HepG2 (cell line): ENCODE results near the gene CDKN1A. TPM values are rescaled to one million over a fixed set of nuclear protein-coding genes. Genes with fewer than 3 reads are reported as not detected.

Source experiments
- CCDC6 ChIP-seq: sonication (generic); formaldehyde crosslinking; IDR thresholded peaks from 2 replicates; pipeline ENCODE4 v1.8.1; 2022; ENCODE audit warnings: mild to moderate bottlenecking, missing genetic modification reagents, moderate library complexity
- ELF1 ChIP-seq: sonication (generic); formaldehyde crosslinking; IDR thresholded peaks from 2 replicates; pipeline ENCODE4 v1.4.0; 2020; ENCODE audit warnings: missing genetic modification reagents
- HNF4G ChIP-seq, 2 experiments: sonication (generic) in 1 of 2; formaldehyde crosslinking in 1 of 2; IDR thresholded peaks; 2 replicates each; pipeline versions ENCODE4 v1.4.0 to v1.6.1; 2011 to 2020; ENCODE audit warnings: borderline replicate concordance in 2 of 2, low read depth in 2 of 2, mild to moderate bottlenecking in 2 of 2, low read length in 1 of 2, missing genetic modification reagents in 1 of 2, moderate library complexity in 1 of 2
- HOXA3 ChIP-seq: sonication (generic); formaldehyde crosslinking; IDR thresholded peaks from 2 replicates; pipeline ENCODE4 v1.5.0; 2020; ENCODE audit warnings: missing genetic modification reagents
- JARID2 ChIP-seq: sonication (generic); formaldehyde crosslinking; IDR thresholded peaks from 2 replicates; pipeline ENCODE4 v1.8.1; 2023; ENCODE audit warnings: missing genetic modification reagents, inconsistent platforms; ENCODE audit not compliant: insufficient replicate concordance
- JDP2 ChIP-seq: sonication (generic); formaldehyde crosslinking; IDR thresholded peaks from 2 replicates; pipeline ENCODE4 v1.8.1; 2022; ENCODE audit warnings: missing genetic modification reagents, borderline replicate concordance
- KLF13 ChIP-seq: sonication (generic); formaldehyde crosslinking; IDR thresholded peaks from 2 replicates; pipeline ENCODE4 v1.4.0; 2020; ENCODE audit warnings: mild to moderate bottlenecking, missing genetic modification reagents
- MEF2D ChIP-seq: sonication (generic); formaldehyde crosslinking; IDR thresholded peaks from 2 replicates; pipeline ENCODE4 v1.5.1; 2020; ENCODE audit warnings: mild to moderate bottlenecking, missing genetic modification reagents
- POGZ ChIP-seq: sonication (generic); formaldehyde crosslinking; IDR thresholded peaks from 2 replicates; pipeline ENCODE4 v1.4.0; 2020; ENCODE audit warnings: mild to moderate bottlenecking, missing genetic modification reagents
- SNAPC2 ChIP-seq: sonication (generic); formaldehyde crosslinking; IDR thresholded peaks from 2 replicates; pipeline ENCODE4 v1.8.1; 2022; ENCODE audit warnings: mild to moderate bottlenecking, missing genetic modification reagents
- ZBTB7B ChIP-seq: sonication (generic); formaldehyde crosslinking; IDR thresholded peaks from 2 replicates; pipeline ENCODE4 v1.4.0; 2020; ENCODE audit warnings: missing genetic modification reagents
- ZMYM2 ChIP-seq: sonication (generic); formaldehyde crosslinking; IDR thresholded peaks from 2 replicates; pipeline ENCODE4 v1.8.0; 2022; ENCODE audit warnings: mild to moderate bottlenecking, missing genetic modification reagents
- ZNF205 ChIP-seq: IDR thresholded peaks from 2 replicates; pipeline ENCODE4 v1.6.1; 2018; ENCODE audit warnings: missing biosample characterization, missing genetic modification reagents
- ZNF264 ChIP-seq: sonication (generic); formaldehyde crosslinking; IDR thresholded peaks from 2 replicates; pipeline ENCODE4 v1.4.0; 2020; ENCODE audit warnings: missing genetic modification reagents
- ZNF333 ChIP-seq: sonication (generic); formaldehyde crosslinking; IDR thresholded peaks from 2 replicates; pipeline ENCODE4 v1.4.0; 2020; ENCODE audit warnings: mild to moderate bottlenecking, missing genetic modification reagents, borderline replicate concordance
- ZNF431 ChIP-seq: sonication (generic); formaldehyde crosslinking; IDR thresholded peaks from 2 replicates; pipeline ENCODE4 v1.9.0; 2022; ENCODE audit warnings: missing genetic modification reagents, low read depth, mild to moderate bottlenecking, borderline replicate concordance
- ZNF564 ChIP-seq: sonication (generic); formaldehyde crosslinking; IDR thresholded peaks from 2 replicates; pipeline ENCODE4 v1.8.1; 2023; ENCODE audit warnings: mild to moderate bottlenecking, missing genetic modification reagents
- ZNF776 ChIP-seq: sonication (generic); formaldehyde crosslinking; IDR thresholded peaks from 2 replicates; pipeline ENCODE4 v1.4.0; 2020; ENCODE audit warnings: mild to moderate bottlenecking, missing genetic modification reagents
- polyA plus RNA-seq, 8 experiments: library from polyadenylated mRNA; depleted of rRNA in 3 of 8; stranded (reverse) in 7 of 8; unstranded in 1 of 8; fragments of >200 nt; fragmentation: Illumina TruSeq in 4 of 8; extraction: Trizol in 4 of 8; gene quantifications; 2 replicates each; pipeline versions ENCODE4 v1.2.1 to v1.2.3, GENCODE V29; 2011 to 2016; ENCODE audit warnings: low read depth in 4 of 8, missing spikeins in 1 of 8, mixed read lengths in 1 of 8; ENCODE audit not compliant: insufficient read depth in 1 of 8
- total RNA-seq, 5 experiments: library from RNA; depleted of rRNA; stranded (reverse); fragments of >200 nt; fragmentation: Illumina TruSeq; extraction: Trizol; gene quantifications; 2 replicates each; pipeline ENCODE4 v1.2.3, GENCODE V29; 2016; ENCODE audit warnings: low read depth in 1 of 5
- TF ChIP-seq, protein P1 (sequence below): sonication (generic); formaldehyde crosslinking; IDR thresholded peaks from 2 replicates; pipeline ENCODE4 v1.8.0; 2022; ENCODE audit warnings: missing genetic modification reagents, mild to moderate bottlenecking, moderate library complexity, borderline replicate concordance
- TF ChIP-seq, protein P2 (sequence below): sonication (generic); formaldehyde crosslinking; IDR thresholded peaks from 2 replicates; pipeline ENCODE4 v1.4.0; 2020; ENCODE audit warnings: missing genetic modification reagents, borderline replicate concordance
- TF ChIP-seq, protein P3 (sequence below): sonication (generic); formaldehyde crosslinking; IDR thresholded peaks from 2 replicates; pipeline ENCODE4 v1.5.0; 2020; ENCODE audit warnings: mild to moderate bottlenecking, missing genetic modification reagents
- TF ChIP-seq, protein P4 (sequence below): IDR thresholded peaks from 2 replicates; pipeline ENCODE4 v1.6.1; 2012; ENCODE audit warnings: inconsistent platforms

The CDKN1A gene
- total and polyA plus RNA-seq, 2 of the 13 experiments (the other 11 are each of a cell fraction or from before 2014, with no cell fraction given), result 60.7 to 92.1 TPM

DNA sequence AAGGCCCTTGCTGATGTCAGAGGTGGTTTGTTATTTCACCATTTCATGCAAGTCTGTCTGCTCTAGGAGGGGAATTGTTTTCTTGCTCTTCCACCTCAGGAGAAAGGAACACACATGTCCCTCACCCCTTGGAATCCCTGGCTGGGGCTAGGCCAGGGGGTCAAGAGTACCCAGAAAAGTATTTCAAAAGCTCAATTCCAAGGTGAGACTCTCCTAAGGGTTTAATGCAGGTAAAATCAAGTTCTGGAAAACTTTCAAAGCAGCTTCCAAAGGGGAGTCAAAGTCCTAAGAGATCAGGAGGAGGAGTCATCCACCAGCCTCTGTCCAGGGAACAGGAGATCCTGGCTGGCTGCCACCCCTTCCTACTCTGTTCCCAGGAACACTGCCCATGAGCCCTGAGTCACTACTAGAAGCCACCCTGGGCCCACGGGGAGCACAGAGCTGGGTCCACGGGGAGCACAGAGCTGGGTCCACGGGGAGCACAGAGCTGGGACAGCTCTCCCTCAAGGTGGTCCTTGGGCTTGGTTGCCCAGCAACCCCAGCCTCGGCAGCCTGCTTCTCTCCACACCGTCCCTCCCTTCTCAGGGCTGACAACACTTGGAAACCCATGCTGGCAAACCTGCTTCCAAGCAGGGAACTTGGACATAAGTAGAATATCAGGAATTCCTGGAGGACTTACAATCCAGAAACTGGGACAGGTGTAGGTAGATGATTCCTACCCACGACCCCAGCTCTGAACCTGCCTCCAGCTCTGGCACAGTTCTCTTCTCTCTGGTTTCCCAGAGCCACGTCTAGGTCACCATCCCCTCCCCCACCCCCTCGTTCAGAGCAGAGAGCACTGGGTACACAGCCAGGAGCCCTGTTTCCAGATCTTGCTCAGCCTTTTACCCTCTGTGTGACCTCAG lies 35.3 kb upstream of the CDKN1A start (continued):
- no peak for TF ChIP-seq ZNF333 (CRISPR knock-in tag)
- no peak for TF ChIP-seq MEF2D (CRISPR knock-in tag)
- TF ChIP-seq ZNF205 (CRISPR knock-in tag), result no peak; the same call in 1 of the 2 replicates
- TF ChIP-seq POGZ (CRISPR knock-in tag), result peak; percentile 33; the same call in 1 of the 2 replicates
- TF ChIP-seq ZBTB7B (CRISPR knock-in tag), result peak; percentile 64; the same call in 1 of the 2 replicates
- peak; percentile 35 for TF ChIP-seq JARID2 (CRISPR knock-in tag)
- no peak for TF ChIP-seq JDP2
- TF ChIP-seq HOXA3 (CRISPR knock-in tag), result no peak
- TF ChIP-seq ZNF776 (CRISPR knock-in tag), result 0 out of 2 replicates have a peak, but pooled peaks have one; percentile 37
- TF ChIP-seq HNF4G (IDR thresholded peaks at IDR 0.05; ENCODE audit: borderline replicate concordance, low read depth, low read length), result 0 out of 2 replicates have a peak, but pooled peaks have one; percentile 13
- 0 out of 2 replicates have a peak, but pooled peaks have one; percentile 45 for TF ChIP-seq HNF4G (CRISPR knock-in tag; IDR thresholded peaks at IDR 0.05; ENCODE audit: borderline replicate concordance, low read depth)
- TF ChIP-seq, protein P1, sequence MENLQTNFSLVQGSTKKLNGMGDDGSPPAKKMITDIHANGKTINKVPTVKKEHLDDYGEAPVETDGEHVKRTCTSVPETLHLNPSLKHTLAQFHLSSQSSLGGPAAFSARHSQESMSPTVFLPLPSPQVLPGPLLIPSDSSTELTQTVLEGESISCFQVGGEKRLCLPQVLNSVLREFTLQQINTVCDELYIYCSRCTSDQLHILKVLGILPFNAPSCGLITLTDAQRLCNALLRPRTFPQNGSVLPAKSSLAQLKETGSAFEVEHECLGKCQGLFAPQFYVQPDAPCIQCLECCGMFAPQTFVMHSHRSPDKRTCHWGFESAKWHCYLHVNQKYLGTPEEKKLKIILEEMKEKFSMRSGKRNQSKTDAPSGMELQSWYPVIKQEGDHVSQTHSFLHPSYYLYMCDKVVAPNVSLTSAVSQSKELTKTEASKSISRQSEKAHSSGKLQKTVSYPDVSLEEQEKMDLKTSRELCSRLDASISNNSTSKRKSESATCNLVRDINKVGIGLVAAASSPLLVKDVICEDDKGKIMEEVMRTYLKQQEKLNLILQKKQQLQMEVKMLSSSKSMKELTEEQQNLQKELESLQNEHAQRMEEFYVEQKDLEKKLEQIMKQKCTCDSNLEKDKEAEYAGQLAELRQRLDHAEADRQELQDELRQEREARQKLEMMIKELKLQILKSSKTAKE (CRISPR knock-in tag), result no peak
- no peak for TF ChIP-seq ZNF264 (CRISPR knock-in tag)
- TF ChIP-seq ZMYM2 (CRISPR knock-in tag), result no peak
- TF ChIP-seq, protein P2, sequence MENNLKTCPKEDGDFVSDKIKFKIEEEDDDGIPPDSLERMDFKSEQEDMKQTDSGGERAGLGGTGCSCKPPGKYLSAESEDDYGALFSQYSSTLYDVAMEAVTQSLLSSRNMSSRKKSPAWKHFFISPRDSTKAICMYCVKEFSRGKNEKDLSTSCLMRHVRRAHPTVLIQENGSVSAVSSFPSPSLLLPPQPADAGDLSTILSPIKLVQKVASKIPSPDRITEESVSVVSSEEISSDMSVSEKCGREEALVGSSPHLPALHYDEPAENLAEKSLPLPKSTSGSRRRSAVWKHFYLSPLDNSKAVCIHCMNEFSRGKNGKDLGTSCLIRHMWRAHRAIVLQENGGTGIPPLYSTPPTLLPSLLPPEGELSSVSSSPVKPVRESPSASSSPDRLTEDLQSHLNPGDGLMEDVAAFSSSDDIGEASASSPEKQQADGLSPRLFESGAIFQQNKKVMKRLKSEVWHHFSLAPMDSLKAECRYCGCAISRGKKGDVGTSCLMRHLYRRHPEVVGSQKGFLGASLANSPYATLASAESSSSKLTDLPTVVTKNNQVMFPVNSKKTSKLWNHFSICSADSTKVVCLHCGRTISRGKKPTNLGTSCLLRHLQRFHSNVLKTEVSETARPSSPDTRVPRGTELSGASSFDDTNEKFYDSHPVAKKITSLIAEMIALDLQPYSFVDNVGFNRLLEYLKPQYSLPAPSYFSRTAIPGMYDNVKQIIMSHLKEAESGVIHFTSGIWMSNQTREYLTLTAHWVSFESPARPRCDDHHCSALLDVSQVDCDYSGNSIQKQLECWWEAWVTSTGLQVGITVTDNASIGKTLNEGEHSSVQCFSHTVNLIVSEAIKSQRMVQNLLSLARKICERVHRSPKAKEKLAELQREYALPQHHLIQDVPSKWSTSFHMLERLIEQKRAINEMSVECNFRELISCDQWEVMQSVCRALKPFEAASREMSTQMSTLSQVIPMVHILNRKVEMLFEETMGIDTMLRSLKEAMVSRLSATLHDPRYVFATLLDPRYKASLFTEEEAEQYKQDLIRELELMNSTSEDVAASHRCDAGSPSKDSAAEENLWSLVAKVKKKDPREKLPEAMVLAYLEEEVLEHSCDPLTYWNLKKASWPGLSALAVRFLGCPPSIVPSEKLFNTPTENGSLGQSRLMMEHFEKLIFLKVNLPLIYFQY (CRISPR knock-in tag), result no peak
- TF ChIP-seq SNAPC2 (CRISPR knock-in tag), result peak; percentile 28; the same call in 1 of the 2 replicates
- peak; percentile 57 for TF ChIP-seq ELF1
- TF ChIP-seq, protein P3, sequence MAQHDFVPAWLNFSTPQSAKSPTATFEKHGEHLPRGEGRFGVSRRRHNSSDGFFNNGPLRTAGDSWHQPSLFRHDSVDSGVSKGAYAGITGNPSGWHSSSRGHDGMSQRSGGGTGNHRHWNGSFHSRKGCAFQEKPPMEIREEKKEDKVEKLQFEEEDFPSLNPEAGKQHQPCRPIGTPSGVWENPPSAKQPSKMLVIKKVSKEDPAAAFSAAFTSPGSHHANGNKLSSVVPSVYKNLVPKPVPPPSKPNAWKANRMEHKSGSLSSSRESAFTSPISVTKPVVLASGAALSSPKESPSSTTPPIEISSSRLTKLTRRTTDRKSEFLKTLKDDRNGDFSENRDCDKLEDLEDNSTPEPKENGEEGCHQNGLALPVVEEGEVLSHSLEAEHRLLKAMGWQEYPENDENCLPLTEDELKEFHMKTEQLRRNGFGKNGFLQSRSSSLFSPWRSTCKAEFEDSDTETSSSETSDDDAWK (CRISPR knock-in tag), result no peak
- TF ChIP-seq ZNF564, result no peak
- no peak for TF ChIP-seq KLF13 (CRISPR knock-in tag)
- no peak for TF ChIP-seq ZNF431 (CRISPR knock-in tag)
- TF ChIP-seq, protein P4, sequence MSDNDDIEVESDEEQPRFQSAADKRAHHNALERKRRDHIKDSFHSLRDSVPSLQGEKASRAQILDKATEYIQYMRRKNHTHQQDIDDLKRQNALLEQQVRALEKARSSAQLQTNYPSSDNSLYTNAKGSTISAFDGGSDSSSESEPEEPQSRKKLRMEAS, result 0 out of 2 replicates have a peak, but pooled peaks have one; percentile 29
- no peak for TF ChIP-seq CCDC6
